GM12892 (cell line): Measurements from ENCODE around the gene PATE4.

Experiments used
- DNase-seq: peaks from one replicate; pipeline ENCODE4 v3.0.0; 2011; ENCODE audit not compliant: insufficient read length
- FAIRE-seq: peaks from 2 replicates; lab custom pipeline; 2011; peaks lifted over from hg19 to GRCh38; lab: Jason Lieb, UNC
- POLR2A ChIP-seq: IDR thresholded peaks from 2 replicates; pipeline ENCODE4 v1.6.1; 2011; ENCODE audit warnings: low read depth, low read length, control low read depth
- POLR2AphosphoS5 ChIP-seq: IDR thresholded peaks from 2 replicates; pipeline ENCODE4 v1.6.1; 2011; ENCODE audit warnings: low read depth, low read length, control low read depth
- TAF1 ChIP-seq: IDR thresholded peaks from 2 replicates; pipeline ENCODE4 v1.6.1; 2011; ENCODE audit warnings: low read depth, mild to moderate bottlenecking, control low read depth, low read length, borderline replicate concordance

Gene PATE4

DNA sequence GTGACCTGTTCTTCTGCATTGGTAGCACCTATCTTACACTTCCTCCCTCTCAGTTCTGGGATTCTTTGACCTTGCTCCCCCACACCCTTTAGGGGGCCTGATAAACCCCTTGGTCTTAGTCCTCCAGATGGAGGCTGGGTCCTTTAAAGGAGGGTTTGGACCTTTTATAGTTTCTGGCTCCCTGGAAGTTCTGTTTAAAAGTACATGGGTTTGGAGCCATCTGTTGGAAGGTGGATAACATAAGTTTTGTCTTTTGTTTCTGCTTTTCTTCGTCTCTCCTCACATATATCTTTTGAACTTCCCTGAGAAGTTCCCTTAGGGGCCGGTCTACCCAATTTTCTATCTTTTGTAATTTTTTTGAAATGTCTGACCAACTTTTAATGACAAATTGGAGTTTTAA, 36.4 kb downstream of the PATE4 start:
- TF ChIP-seq POLR2A = no peak
- TF ChIP-seq TAF1 = no peak
- no peak for TF ChIP-seq POLR2AphosphoS5
- DNase-seq = no peak
- FAIRE-seq = no peak

DNA sequence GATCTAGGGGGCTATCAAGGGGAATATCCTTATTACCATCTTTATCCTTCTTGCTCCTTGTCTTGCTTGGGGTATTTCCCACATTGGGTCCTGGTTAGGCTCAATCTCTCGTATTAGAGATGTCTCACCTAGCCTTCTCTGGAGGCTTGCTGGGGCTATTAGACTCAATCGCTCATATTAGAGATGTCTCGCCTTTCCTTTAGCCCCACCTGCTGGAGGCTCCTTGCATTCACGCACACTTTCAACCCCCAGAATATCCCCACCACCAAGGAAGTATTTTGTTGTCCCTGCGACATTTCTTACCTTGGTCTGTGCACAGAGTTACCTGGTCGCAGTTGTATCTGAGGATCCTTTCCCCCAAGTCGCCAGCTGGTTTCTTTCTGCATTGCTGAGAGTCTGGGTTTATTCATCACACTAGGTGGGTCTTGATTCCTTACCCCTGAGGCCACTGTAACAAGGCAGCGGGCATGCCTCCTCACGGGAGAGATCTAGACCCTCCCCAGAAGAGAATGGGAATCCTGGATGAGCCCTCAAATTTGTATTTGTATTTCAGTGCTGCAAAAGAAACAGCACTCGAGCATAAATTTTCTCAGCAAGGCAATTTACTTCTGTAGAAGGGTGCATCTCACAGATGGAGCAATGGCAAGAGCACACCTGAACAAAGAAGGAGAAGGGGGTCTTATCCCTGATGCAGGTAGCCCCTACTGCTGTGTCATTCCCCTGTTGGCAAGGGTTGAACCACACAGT, 38.4 kb downstream of the PATE4 start:
- FAIRE-seq (peak; percentile 63), DNase-seq (no peak)
- no peak for TF ChIP-seq TAF1
- no peak for TF ChIP-seq POLR2A
- no peak for TF ChIP-seq POLR2AphosphoS5

DNA sequence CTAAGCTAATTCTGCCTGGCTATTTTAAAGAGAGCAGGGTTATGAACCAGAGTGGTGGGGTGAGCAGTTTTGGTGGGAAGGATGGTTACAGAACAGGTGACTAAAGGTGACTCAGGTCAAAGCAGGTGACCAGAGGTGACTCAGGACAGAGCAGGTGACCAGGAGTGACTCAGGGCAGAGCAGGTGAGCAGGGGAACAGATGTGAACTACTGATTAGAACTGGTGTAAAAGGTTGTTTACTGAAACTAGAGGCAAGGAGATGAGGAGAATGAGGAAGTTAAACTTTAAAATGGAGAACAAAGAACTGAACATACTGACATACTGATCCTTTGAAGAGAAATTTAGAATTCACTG, 39.0 kb downstream of the PATE4 start:
- TF ChIP-seq TAF1 (no peak), POLR2AphosphoS5 (no peak), POLR2A (no peak)
- FAIRE-seq (no peak), DNase-seq (no peak)

DNA sequence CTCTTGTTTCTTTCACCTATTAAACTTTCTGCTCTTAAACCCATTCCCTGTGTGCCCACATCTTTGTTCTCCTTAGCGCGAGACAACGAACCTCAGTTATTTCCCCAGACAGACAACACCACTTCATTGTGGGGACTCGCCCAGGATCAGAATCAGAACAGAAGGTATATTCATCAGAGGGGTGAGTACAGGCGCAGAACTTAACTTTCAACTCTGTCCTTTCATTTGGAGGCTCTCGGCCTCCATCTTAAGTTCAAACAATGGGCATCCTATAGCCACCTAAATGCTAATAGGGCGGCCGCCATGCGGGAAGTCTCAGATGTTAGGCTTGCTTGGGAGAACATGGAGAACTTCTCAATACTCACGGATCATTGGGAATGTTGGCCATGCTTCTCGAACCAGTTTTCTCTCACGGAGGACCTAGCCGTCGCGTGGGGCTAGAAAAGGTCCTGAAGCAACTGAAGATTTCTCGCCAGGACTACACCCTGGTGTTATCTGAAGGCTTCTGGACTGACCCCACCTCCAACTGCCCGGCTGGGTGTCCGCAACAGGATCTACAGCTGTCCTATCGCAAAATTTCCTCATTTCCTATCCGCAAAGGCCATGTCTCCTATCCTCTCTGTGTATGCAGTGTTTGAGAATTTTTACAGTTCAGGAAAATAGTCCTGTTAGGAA, 40.9 kb downstream of the PATE4 start:
- TF ChIP-seq POLR2A (no peak), POLR2AphosphoS5 (no peak), TAF1 (no peak)
- FAIRE-seq = no peak
- DNase-seq = no peak

DNA sequence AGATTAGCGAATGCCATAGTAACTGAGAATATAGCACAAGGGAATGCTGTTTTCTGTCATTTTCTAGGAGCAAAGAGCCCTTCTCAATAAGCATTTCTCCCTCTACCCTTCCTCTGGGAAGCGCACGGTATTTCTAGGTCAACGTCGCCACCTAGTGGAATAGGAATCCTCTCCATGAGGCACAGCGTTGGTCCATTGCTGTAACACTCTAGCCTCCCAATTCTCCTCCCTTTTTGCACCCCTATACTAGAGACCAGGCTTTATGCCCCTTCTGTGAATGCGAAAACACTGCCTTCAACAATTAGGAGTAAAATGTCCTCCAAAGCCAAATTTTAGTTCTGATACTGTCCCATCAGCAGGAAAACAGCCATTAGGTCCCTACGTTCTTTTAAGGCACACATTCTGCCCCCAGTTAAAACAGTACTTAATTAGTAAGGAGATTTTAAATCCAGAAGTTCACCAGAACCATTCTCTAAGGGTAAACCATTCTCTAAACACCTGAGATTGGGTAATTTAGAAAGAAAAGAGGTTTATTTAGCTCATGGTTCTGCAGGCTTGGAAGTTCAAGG, 41.5 kb downstream of the PATE4 start:
- peak; percentile 97 for FAIRE-seq

DNA sequence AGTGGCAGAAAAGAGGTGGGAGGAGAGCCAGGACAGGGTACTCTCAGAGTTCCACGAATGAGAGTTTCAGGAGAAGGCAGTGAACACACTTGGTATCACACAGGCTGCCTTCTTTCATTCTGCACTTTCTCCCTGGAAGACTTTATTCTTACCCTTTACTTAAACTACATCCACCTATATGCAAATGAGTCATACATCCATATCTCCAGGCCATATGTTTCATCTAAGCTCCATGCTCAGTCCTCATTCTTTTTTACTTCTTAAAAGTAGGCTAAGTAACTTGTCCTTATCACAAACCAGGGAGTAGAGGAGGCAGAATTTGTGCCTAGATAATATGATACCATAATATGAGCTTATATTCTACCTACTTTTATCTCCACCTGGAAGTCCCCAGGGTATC, 48.2 kb downstream of the PATE4 start:
- no peak for FAIRE-seq
- no peak for DNase-seq
- TF ChIP-seq POLR2A (no peak), POLR2AphosphoS5 (no peak), TAF1 (no peak)

More for the DNA sequence above, 41.5 kb downstream of the PATE4 start:
- TF ChIP-seq TAF1 (no peak), POLR2AphosphoS5 (no peak), POLR2A (no peak)
- no peak for DNase-seq

DNA sequence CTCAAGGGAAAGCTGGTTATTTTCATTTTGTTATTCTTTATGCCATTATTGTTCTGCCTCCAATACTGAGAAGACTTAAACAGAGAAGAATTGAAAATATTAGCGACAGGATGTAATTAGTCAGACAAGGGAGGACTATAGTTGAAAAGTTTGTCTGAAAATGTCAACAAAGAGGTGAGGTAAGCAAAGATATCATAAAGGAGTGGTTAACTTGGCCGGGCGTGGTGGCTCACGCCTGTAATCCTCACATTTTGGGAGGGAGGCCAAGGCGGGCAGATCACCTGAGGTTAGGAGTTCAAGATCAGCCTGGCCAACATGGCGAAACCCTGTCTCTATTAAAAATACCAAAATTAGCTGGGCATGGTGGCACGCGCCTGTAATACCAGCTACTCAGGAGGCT, 50.3 kb downstream of the PATE4 start:
- FAIRE-seq (no peak), DNase-seq (no peak)
- TF ChIP-seq POLR2AphosphoS5 (no peak), TAF1 (no peak), POLR2A (no peak)

DNA sequence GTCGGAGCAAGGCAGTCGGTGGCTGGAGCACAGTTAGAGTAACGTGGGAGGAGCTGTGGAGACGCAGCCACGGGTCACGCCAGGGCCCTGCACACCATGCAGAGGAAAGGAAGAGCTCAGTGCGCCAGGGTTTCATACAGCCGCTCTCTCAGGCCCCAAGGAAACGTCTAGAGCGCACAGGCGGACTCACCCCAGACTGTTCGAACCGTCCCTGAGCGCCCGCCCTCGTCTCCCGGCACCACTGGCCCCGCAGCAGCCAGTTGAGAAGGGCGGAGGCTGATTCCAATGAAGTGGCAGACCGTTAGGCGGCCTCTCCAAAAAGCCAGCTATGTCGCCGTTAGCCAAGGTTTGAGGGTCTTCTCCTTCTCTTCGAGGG, 53.9 kb downstream of the PATE4 start:
- DNase-seq = peak; percentile 39
- TF ChIP-seq POLR2A = 0 out of 2 replicates have a peak, but pooled peaks have one; percentile 34
- TF ChIP-seq POLR2AphosphoS5 = no peak; the same call in 1 of the 2 replicates
- FAIRE-seq = no peak

DNA sequence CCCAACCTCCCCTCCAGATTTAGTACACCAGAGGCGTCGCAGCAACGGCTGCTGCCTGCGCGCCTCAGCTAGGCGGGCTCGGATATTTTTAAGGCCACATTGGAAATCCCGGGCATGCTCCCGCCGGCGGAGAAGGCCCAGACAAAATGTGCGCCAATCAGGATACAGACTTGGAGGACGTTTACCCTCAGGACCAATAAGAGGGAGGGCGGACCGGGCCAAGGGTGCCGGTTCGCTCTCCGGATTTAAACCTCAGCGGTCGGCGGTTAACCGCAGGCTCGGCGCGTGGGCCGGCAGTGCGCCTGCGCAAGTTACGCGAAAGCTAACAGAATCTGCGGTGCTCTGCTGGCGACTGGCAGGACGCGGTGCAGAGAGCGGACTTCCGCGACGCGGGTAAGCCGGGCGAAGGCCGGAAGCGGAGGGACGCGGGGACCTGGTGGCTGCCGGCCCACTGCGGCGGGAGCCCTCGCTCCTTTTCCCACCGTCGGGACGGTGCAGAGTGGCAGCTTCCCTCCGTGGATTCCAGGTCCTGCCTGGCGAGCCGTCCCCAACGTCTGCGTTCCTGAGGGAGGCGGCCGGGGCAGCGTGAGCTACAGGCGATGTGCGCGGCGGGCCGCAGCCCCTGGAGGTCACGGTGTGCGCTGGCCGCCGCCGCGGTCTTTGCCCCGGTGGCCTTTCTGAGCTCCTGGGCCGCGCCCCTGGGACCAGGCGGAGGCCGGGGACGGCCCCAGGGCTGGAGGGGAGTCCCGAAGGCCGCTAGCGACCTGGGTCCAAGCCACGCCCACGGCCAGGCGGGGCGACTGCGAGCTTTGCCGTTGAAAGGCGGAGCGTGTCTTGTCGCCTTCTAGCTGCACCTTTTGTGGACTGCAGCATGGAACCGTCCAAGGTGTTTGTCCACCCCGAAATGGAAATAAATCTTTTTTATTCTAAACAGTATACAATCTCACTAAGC, 54.5 kb downstream of the PATE4 start, which contains the start of gene HYLS1:
TSS of gene HYLS1 (plus strand) at position 296 of the 952 bp plus-strand sequence. CDS start 11,701 bp downstream, outside the sequence.
- TF ChIP-seq POLR2A (peak; percentile 75; the same call in 1 of the 2 replicates), POLR2AphosphoS5 (peak; percentile 50; the same call in 1 of the 2 replicates), TAF1 (no peak; the same call in 1 of the 2 replicates)
- DNase-seq (peak; percentile 90), FAIRE-seq (peak; percentile 100)
